ACC112 (cell line): ENCODE results near the gene REEP2.

Experiments
- H2AFZ ChIP-seq: fragments of 200-600 bp; sonication (generic); one replicate; pipeline ENCODE4 v1.6.0; 2017; ENCODE audit warnings: antibody characterized with exemption, low read length; ENCODE audit not compliant: unreplicated experiment
- H3K27ac ChIP-seq: fragments of 200-600 bp; sonication (generic); 2 replicates; pipeline ENCODE4 v1.5.1; 2014; ENCODE audit warnings: low read depth, mild to moderate bottlenecking, antibody characterized with exemption, low read length, moderate library complexity
- H3K27me3 ChIP-seq: fragments of 200-600 bp; sonication (generic); 2 replicates; pipeline ENCODE4 v1.6.1; 2014; ENCODE audit warnings: mild to moderate bottlenecking, antibody characterized with exemption, low read length, moderate library complexity, mixed read lengths; ENCODE audit not compliant: insufficient read depth
- H3K36me3 ChIP-seq: fragments of 200-600 bp; sonication (generic); 2 replicates; pipeline ENCODE4 v1.6.1; 2016; ENCODE audit warnings: mild to moderate bottlenecking, antibody characterized with exemption, low read length, moderate library complexity, mixed read lengths; ENCODE audit not compliant: insufficient read depth
- H3K4me1 ChIP-seq: fragments of 200-600 bp; sonication (generic); one replicate; pipeline ENCODE4 v1.6.1; 2016; ENCODE audit warnings: low read length, mixed read lengths; ENCODE audit not compliant: insufficient read depth, unreplicated experiment, control insufficient read depth
- H3K4me3 ChIP-seq: fragments of 200-600 bp; sonication (generic); 2 replicates; pipeline ENCODE4 v1.5.1; 2014; ENCODE audit warnings: mild to moderate bottlenecking, low read depth, low read length
- H3K79me2 ChIP-seq: fragments of 200-600 bp; sonication (generic); one replicate; pipeline ENCODE4 v1.6.0; 2016; ENCODE audit warnings: low read length; ENCODE audit not compliant: control insufficient read depth, unreplicated experiment, insufficient read depth

REEP2 gene

DNA sequence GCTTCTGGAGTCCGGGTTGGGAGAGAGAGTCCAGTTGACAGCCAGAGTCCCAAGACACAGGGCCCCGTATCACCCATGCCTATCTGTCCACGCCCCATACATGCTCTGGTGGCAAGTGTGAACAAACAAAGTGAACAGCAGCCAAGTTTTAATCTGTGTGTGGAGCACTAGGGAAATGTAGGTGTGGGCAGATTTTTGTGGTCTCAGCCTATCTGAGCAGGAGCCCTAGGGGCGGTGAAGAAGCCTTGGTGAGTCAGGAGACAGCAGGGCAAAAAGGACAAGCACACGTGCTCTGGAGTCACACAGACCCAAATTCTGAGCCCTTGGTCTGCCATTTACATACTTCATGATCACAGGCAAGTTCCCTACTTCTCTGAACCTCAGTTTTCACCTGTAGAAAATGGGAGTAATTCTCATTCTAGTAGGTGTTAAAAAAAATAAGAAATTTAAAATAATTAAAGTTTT, 49.7 kb downstream of the REEP2 start:
- H3K36me3 ChIP-seq = no peaks in the 10 kb centered on the region
- H3K4me3 ChIP-seq = no peak overlapping the region
- H2AFZ ChIP-seq = no peak overlapping the region
- H3K27ac ChIP-seq = no peak overlapping the region
- H3K79me2 ChIP-seq = no peaks in the 10 kb centered on the region
- H3K27me3 ChIP-seq = peaks cover 6% of the 10 kb centered on the region; the same call in 1 of the 2 replicates
- peaks cover 17% of the 10 kb centered on the region for H3K4me1 ChIP-seq

DNA sequence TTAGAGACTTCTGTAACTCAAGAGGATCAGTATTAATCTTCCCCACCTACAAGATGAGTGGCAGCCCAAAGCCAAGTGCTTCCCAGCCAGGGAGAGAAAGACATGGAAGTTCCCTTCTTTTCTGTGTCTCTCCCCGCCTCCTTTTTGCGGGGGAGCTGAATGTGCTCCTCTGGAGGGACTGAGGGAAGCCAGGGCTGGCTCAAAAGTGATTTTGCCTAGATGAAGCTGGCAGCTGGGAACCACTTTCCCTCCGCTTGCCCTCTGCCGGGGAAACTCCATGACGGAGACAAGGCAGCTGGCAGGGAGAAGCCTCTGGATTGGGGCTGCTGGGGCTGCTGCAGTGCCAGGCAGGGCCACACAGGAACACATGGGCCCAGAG, 50.8 kb downstream of the REEP2 start:
- Histone ChIP-seq H3K36me3 (no peaks in the 10 kb centered on the region), H3K4me3 (no peak overlapping the region), H2AFZ (no peak overlapping the region), H3K4me1 (peaks cover 17% of the 10 kb centered on the region), H3K79me2 (no peaks in the 10 kb centered on the region), H3K27me3 (peaks cover 6% of the 10 kb centered on the region; the same call in 1 of the 2 replicates), H3K27ac (no peak overlapping the region)

GRCh38 chr5:138490648-138491283, 51.9 kb downstream of the REEP2 start:
- Histone ChIP-seq H3K36me3 (no peaks in the 10 kb centered on the region), H3K27ac (no peak overlapping the region), H3K4me3 (peak overlapping the region; percentile 90; the same call in 1 of the 2 replicates), H3K79me2 (no peaks in the 10 kb centered on the region), H3K4me1 (peaks cover 17% of the 10 kb centered on the region), H3K27me3 (peaks cover 6% of the 10 kb centered on the region; the same call in 1 of the 2 replicates), H2AFZ (no peak overlapping the region)

DNA sequence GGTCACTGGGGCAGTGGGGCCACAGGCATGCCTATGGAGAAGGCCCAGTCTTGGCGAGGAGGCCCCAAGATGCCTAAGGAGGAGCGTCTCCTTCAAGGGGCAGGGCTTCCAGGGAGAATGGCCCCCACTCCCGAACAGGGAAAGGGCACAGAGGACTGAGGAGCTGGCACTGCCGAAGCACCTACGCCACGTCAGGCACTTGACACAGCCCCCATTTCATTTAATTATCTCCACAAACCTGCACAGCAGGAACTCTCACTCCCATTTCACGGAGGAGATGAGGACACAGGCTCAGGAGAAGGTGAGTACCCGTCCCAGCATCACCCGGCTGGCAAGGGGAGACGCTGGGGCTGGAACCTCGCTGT, 52.4 kb downstream of the REEP2 start:
- Histone ChIP-seq H3K79me2 (no peaks in the 10 kb centered on the region), H3K27me3 (peaks cover 6% of the 10 kb centered on the region; the same call in 1 of the 2 replicates), H2AFZ (peak overlapping the region; percentile 87), H3K4me3 (peak overlapping the region; percentile 90), H3K36me3 (no peaks in the 10 kb centered on the region), H3K27ac (no peak overlapping the region), H3K4me1 (peaks cover 17% of the 10 kb centered on the region)

- Histone ChIP-seq H2AFZ (peak overlapping the region; percentile 87), H3K27ac (no peak overlapping the region), H3K4me1 (peaks cover 14% of the 10 kb centered on the region)
Observed at GRCh38 chr5:138491669-138492559, 53.1 kb downstream of the REEP2 start.

GRCh38 chr5:138492560-138493045, 53.7 kb downstream of the REEP2 start:
- Histone ChIP-seq H3K27ac (no peak overlapping the region), H3K79me2 (no peaks in the 10 kb centered on the region), H2AFZ (peak overlapping the region; percentile 86), H3K4me3 (peak overlapping the region; percentile 90), H3K36me3 (no peaks in the 10 kb centered on the region), H3K27me3 (peaks cover 6% of the 10 kb centered on the region; the same call in 1 of the 2 replicates), H3K4me1 (peaks cover 14% of the 10 kb centered on the region)

More at GRCh38 chr5:138491669-138492559, 53.1 kb downstream of the REEP2 start:
- no peaks in the 10 kb centered on the region for H3K79me2 ChIP-seq
- no peaks in the 10 kb centered on the region for H3K36me3 ChIP-seq
- peaks cover 6% of the 10 kb centered on the region; the same call in 1 of the 2 replicates for H3K27me3 ChIP-seq
- H3K4me3 ChIP-seq = peak overlapping the region; percentile 90

- H3K27me3 ChIP-seq = peaks cover 6% of the 10 kb centered on the region; the same call in 1 of the 2 replicates
- H3K36me3 ChIP-seq = no peaks in the 10 kb centered on the region
- no peak overlapping the region for H2AFZ ChIP-seq
- no peak overlapping the region for H3K27ac ChIP-seq
- H3K79me2 ChIP-seq = no peaks in the 10 kb centered on the region
- H3K4me3 ChIP-seq = no peak overlapping the region
- H3K4me1 ChIP-seq = peaks cover 14% of the 10 kb centered on the region
Observed at GRCh38 chr5:138495351-138495750, 56.5 kb downstream of the REEP2 start.
